GM18867 (cell line): Measurements from ENCODE around the gene GNAO1.
A peak's percentile ranks its signal among the peaks of the same experiment; 100 is the strongest.

ENCODE experiments used
- ATAC-seq: cut with Tn5 transposase; IDR thresholded peaks from one replicate; pipeline ENCODE4 v1.9.1; 2021; ENCODE audit warnings: mild to moderate bottlenecking, moderate library complexity; ENCODE audit not compliant: unreplicated experiment

GNAO1 gene

GRCh38 chr16:56197192-56197992 lies 6.1 kb downstream of the GNAO1 start:
- no peak for ATAC-seq

GRCh38 chr16:56198006-56198754 lies 6.9 kb downstream of the GNAO1 start:
- ATAC-seq: peak; percentile 44

GRCh38 chr16:56198755-56199114 lies 7.4 kb downstream of the GNAO1 start:
- ATAC-seq: no peak

- peak; percentile 60 for ATAC-seq
Measured at GRCh38 chr16:56199164-56199563, 7.9 kb downstream of the GNAO1 start.

DNA sequence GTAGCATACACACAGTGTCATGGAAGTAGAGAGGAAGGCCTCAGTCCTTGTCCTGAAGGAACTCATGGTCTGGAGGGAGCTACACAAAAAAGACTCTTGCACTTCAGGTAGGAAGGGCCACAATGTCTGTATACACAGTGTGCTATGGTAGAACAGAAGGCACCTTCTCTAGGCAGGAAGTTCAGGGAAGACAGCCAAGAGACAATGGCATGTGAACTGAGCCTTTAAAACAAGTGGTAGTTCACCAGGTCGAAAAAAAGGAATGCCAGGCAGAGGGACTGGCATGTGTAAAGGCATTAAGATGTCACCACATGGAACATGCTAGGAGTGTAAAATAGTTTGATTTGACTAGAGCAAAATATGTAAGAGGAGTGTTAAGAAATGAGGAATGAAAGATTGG lies 9.7 kb downstream of the GNAO1 start:
- no peak for ATAC-seq

DNA sequence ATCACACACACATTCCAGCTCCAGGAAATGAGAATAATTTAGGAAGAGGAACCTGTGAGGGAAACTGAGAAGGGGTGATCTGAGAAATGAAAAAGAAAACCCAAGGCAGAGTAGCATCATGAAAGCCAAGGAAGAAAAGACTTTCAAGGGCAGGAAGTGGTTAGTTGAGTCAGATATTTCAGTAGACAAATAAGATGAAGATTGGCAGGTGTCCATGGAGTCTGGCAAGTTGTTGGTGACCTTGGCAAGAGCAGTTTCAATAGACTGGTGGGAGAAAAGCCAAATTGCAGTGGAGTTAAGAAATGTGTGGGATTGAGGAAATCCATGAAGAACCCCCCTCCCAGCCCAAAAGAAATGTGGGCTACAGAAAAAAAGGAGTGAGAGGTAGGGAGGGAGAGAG lies 10.7 kb downstream of the GNAO1 start:
- no peak for ATAC-seq

DNA sequence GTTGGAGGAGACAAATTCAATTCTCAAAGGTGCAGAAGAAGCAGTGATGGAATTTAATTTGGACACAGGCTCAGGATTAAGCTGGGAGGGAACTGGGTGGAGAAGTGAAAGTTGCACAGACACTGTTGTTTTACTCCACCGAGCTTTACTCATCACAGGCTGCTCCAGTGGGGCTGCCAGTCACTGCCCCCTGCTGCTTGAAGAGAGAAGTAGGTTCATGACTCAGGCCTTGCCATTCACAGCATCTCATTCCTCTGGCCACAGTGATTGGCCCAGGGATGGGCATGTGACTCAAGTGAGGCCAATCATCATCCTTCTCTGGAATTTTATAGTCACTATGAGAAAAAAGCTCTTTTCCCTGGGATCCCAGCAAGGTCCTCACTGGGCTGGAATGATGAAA lies 11.8 kb downstream of the GNAO1 start:
- peak; percentile 77 for ATAC-seq

DNA sequence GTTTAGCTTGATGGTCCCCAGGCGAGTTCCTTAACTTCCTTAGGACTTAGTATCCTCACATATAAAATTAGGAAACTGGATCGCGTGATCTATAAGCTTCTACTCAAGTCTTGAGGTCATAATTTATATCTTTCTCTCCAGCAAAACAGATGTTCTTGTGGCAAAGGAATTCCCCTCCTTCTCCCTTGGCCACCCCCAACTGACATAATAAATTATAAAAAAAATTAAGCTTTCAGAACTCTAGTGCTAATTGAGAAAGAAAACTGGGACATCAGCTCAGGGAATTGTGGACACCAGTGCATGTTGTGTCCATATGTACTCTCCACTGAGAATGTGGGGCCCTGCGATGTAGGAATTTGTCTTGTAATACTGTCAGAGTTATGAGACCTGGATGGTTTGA lies 13.5 kb downstream of the GNAO1 start:
- no peak for ATAC-seq

DNA sequence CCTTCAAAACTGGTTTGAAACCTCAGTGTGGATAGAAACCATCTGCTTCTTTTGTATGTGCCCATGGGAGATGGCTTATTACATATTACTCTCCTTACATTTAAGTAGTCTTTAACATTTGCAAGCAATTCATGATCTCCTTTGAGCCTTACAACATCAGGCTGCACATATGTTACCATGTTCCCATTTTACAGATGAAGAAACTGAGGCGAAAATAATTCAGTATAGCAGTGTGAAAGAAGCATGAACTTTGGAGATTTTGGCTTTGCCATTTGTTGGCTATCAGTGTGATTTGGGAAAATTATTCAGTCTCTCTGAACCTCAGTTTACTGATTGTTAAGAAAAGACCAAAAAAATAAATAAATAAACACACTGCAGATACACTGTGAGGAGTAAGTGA lies 15.7 kb downstream of the GNAO1 start:
- ATAC-seq: no peak

- ATAC-seq: no peak
Measured at GRCh38 chr16:56207421-56207820, 16.1 kb downstream of the GNAO1 start.

- no peak for ATAC-seq
Measured at GRCh38 chr16:56211435-56211981, 20.2 kb downstream of the GNAO1 start.

DNA sequence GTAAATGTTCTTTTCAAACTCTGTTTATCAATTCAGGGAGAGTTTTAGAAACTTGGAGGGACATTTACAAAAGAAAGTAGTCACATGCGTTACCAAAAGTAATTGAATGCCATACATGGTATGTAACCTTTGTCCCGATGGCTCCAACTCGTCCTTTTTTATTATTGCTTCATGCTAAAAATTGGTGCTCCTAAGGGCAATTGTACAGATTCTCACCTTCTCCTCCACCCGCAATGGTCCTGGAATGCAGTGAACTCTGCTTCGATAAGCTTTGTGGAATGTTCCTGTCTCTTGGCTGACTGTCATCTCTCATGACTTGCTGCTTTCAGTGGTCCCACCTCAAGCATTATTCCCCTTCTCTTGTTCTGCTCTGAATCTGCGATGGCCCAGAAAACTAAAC lies 20.9 kb downstream of the GNAO1 start:
- no peak for ATAC-seq

DNA sequence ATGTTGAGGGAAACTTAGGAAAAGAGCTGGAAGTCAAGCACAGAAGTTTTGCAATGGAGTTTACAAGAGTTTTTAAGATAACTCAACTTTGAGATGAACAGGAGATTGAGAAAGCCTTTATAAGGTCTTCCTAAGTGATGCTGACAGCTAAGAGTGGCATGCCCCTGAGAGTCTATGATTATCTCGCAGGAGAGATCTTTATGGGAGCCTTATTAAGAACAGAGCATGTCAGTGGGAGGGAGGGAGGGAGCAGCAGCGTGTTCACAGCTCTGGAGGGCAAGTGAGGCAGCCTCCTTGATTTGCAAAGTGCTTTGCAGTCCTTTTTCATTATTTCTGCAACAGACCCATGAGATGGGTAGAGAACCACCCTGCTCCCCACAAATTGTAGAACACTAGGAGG lies 30.7 kb downstream of the GNAO1 start:
- no peak for ATAC-seq

DNA sequence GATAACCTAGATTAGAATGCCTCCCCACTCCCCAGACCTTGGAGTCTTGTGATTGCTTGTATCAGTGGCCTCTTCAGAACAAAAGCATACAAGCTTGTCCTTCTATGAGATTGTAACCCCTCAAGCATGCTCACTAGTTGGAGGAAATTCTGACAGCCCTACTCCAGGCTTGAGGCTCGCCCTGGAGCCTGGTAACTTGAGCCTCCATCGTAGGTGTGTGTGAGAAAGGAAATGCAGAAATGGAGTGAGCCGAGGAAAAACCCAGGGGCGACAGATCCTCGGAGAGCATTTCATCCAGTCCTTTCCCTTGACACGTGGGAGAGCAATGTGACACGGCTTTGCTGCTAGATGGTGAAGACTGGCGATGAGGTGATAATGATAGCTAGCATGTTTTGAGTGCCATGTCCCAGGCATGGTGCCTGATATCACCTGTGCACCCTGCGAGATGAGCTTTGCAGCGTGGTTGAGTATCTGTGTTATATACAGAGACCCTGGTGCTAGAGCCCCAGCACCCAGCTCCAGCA lies 31.2 kb downstream of the GNAO1 start:
- no peak for ATAC-seq

GRCh38 chr16:56225017-56225742 lies 33.9 kb downstream of the GNAO1 start:
- ATAC-seq: no peak

GRCh38 chr16:56226187-56226586 lies 34.9 kb downstream of the GNAO1 start:
- ATAC-seq: no peak

DNA sequence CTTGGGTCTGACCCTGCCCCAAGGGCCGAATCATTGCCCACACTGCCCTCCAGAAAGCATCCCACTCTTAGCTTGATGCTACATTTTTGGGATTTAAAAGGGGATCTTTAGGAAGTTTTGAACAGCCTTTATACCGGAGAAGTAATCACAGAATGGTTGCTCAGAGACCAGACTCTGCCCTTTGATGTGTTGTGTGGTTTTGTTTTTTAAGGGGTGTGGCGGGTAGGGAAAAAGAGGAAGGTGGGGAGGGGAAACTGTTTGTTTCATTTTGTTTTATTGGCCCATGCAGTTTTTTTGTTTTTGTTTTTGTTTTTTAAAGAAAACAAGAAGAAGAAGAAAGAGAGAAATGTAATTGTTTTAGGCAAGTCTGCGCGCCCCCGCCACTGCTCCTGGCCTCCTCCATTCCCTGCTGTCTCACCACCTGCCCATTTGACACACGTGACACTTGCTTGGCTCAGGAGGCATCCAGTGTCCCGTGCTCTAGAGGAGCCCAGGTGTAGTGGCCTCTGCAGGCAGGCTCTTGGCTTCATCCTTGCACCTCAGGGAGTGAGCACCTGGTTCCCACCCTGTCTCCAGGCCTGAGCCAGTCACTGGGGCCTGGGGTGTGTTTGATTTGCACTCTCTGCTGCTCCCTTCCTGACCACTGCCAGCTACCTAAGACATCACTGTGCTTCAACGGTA lies 35.7 kb downstream of the GNAO1 start:
- ATAC-seq: no peak

GRCh38 chr16:56227936-56228335 lies 36.6 kb downstream of the GNAO1 start:
- no peak for ATAC-seq

DNA sequence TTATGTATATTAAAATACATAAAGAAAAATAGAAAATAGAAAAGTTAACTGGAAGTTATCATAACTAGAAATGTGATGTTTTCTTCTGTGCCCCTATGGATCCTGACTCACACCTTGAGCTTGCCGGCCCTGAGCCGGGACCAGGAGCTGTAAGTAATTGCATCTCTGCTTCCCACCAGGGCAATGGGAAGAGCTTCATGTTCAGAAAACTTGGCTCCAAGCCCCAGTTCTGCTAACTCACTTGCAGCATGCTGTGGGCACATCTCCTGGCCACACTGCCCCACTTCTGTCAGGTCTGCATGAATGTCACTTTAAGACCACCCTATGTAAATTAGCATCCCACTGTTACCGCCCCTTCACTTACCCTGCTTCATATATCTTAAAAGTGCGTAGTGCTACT lies 37.2 kb downstream of the GNAO1 start:
- no peak for ATAC-seq

GRCh38 chr16:56233795-56234566 lies 42.7 kb downstream of the GNAO1 start:
- ATAC-seq: no peak
